ENCODE measurements around the gene SNRNP48.

The SNRNP48 gene, protein sequence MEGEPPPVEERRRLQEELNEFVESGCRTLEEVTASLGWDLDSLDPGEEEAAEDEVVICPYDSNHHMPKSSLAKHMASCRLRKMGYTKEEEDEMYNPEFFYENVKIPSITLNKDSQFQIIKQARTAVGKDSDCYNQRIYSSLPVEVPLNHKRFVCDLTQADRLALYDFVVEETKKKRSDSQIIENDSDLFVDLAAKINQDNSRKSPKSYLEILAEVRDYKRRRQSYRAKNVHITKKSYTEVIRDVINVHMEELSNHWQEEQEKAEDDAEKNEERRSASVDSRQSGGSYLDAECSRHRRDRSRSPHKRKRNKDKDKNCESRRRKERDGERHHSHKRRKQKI

DNA sequence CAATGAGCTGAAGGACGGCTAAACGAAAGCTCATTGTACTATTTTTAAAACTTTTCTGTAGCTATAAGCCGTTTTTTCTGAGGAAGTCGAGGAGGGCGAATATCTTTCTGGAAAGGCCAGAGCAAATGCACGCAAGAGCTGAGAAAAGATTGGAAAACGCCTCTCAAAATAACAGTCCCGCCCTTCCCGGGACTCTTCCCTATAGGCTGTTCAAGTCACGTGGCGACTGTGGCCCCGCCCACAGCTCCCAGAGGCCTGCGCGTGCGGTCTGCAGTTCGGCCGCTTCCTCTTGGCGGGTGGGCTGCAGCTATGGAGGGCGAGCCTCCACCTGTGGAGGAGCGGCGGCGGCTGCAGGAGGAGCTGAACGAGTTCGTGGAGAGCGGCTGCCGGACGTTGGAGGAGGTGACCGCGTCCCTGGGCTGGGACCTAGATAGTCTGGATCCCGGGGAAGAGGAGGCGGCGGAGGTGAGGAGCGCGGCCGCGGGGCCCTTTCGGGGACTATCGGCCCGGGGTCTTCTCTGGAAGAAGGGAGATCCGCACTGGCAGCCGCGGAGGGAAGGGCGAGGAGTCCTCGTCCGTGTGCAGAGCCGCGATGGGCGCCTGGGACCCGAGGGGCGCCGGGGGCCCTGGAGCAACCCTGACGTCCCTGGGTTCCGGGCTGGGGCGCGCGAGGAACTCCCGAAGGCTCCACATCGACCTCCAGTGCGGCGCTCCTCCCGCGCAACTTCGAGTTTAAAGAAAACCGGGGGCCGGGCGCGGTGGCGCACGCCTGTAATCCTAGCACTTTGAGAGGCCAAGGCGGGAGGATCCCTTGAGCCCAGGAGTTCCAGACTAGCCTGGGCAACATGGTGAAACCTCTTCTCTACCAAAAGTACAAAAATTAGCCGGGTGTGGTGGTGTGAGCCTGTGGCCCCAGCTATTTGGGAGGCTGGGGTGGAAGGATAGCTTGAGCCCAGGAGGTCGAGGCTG lies at the start of gene SNRNP48:
TSS of gene SNRNP48 (plus strand) at position 250 of the 969 bp plus-strand sequence. CDS start at position 310, 60 bp downstream.
- peak; percentile 84 to 88 for DNase-seq (ENCODE audit: low read depth in 2 of 2)

DNA sequence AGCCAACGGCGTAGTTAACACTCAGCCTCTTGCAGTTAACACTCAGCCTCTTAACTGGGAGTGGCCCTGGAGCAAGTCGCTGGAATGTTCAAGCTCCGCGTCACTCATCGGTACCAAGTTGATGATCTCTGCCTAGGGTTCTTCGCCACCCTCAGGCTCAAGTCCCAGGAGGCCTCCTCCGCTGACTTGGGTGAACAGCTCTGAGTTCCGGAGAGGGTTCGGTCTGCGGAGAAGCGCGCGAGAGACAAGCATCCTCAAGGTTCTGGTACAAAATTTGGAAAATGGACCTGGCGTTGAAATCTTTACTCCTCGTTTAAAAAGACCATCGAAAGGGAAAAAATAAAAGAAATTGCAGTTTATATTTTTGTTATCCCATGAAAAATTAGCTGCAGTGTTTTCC lies 49.4 kb upstream of the SNRNP48 start:
- DNase-seq (ENCODE audit: low read depth in 2 of 2), result no peak

GRCh38 chr6:7541175-7542064 lies 48.6 kb upstream of the SNRNP48 start, which contains the start of gene DSP:
TSS of gene DSP (plus strand) at chr6:7541671. CDS start at chr6:7541916, 245 bp downstream.
- DNase-seq (ENCODE audit: low read depth in 2 of 2), result no peak

DNA sequence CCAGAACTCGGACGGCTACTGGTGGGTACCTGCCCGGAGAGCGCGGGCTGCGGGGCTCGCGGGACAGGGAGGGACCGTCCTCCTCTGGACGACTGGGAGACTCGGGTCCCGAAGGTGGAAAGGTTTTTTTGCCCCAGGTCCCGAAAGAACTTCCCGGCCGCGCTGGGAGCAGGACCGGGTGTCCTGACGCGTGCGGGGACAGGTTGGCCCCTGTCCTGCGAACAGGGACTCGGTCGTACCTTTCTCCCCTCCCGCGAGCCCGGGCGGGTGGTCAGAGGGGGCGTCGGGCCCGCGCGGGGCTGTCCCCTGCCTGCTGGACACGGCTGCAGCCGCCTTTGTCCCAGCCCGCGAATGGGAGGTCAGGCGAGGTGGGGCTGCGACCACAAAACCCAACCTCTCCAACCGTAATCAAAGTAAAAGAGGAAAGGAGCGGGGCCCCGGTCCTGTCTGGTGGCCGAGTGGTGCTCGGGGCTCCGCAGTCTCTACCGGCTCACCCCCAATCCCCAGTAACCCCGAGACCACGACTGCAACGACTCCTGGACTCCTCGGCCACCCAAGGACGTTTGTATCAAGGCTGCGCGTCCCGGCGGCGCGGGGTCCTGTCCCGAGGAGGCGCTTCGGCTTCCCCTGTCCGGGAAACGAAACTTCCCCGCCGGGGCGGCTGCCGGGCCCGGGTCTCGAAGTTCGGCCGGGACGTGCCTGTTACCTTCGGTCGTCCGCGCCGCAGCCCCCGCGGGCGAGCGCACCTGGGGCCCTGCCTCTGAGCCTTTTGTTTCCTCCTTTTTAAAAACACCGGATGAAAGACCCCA lies 47.7 kb upstream of the SNRNP48 start:
- DNase-seq (ENCODE audit: low read depth in 2 of 2), result no peak

DNA sequence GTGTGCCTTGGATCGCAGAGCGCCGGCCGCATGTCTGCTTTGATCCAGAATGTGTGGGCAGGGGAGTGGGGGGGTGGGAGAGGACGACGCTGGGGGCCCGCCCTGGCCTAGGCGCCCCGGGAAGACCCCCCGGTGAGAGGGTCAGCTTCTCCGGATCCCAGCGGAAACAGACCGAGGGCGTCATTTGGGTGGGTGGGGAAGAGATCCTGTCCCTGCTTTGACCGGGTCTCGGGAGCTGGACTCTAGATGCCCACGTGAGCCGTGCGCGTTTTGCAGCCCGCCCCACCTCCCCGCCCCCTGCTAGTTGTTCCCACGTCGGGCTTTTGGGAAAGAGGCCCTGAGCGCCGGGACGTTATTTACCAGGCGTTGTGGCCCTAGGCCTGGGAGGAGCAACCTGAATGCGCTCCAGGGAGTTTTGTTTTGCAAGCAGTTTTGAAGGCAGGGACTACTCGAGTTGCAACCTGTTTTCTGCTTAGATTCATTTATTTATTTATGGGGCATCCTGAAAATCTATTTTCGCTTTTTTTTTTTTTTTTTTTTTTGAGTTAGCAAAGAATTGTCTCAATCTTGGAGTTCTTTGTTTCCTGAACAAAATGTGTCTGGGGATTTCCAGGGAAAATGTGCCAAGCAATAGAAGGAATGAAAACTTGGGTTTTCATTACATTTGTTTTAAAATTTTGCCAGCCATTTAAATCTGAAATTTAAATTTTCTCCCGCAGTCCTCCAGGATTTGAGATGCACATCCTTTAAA lies 46.9 kb upstream of the SNRNP48 start:
- no peak for DNase-seq (ENCODE audit: low read depth in 2 of 2)

DNA sequence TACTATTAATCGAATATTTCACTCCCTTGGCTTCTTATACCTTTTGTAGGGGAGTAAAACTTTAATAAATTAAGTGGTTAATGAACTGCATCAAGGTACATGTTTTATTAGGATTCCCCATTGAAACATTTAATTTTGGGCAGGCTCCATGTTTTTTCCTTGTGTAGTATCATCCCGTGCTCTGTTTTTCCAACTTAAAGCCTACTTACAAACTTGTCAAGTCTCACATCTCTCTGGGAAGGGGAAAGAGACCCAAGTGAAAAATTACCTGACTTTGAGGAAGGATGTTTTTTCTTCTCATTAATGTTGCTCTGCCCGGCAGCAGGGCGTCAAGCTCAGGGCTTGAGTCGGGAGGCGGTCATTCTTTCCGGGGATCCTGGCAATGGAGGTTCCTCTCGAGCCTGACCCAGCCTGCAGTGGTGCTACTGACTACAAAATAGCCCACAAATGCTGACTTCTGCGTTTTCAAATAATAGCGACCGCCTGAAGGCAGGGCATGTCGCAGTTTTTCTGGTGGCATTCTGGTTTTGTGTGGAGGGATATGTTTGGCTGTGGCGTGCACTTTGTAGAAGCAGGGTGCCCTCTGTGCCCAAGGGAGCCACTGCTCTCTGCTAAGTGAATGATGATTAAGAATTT lies 46.1 kb upstream of the SNRNP48 start:
- DNase-seq (ENCODE audit: low read depth in 2 of 2), result no peak

DNA sequence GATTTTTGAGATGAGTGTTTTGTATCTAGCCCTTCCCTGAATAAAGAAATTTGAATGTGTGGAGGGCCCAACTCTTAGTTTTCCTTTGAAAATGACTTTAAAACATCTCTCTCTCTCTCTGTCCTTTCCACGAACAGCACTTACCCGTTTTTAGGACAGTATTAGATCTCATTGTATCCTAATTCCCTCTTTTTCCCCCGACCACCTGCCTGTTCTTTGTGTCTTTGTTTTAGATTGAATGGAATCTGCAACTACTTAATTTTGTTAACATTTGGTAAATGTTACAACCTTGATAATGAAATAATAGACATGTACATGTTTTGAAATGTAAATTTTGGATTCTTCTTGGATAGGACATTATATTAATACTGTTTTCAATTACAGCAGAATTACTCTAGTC lies 45.4 kb upstream of the SNRNP48 start:
- no peak for DNase-seq (ENCODE audit: low read depth in 2 of 2)

GRCh38 chr6:7545316-7546019 lies 44.5 kb upstream of the SNRNP48 start:
- no peak for DNase-seq (ENCODE audit: low read depth in 2 of 2)

DNA sequence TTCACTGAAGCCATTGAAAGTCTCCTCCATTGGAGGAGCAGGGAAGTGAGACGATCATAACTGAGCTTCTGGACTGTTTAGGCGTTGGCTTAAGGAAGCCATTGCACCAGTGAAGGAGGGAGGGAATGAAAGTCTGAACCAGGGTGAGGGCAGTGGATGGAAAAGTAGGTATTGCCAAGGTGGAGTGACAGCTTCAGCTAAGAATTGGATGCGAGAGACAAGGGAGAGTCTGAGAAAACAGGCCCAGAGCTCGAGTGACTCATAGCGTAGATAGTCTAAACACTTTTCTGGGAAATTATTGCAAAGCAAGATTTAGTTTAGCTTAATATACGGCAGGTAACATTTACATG lies 44.0 kb upstream of the SNRNP48 start:
- DNase-seq (ENCODE audit: low read depth in 2 of 2), result no peak

GRCh38 chr6:7546383-7546782 lies 43.6 kb upstream of the SNRNP48 start:
- DNase-seq (ENCODE audit: low read depth in 2 of 2), result no peak

GRCh38 chr6:7546896-7547295 lies 43.1 kb upstream of the SNRNP48 start:
- no peak for DNase-seq (ENCODE audit: low read depth in 2 of 2)

DNA sequence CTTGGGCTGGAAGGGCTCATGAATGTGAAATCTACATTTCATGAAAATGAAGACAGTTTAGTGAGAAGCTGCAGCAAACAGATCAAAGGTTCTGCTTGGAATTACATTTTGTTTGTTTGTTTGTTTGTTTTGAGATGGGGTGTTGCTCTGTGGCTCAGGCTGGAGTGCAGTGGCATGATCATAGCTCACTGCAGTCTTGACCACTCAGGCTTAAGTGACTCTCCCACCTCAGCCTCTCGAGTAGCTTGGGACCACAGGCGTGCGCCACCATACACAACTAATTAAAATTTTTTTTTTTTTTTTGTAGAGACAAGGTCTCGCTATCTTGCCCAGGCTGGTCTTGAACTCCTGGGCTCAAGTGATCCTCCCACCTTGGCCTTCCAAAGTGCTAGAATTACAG lies 42.7 kb upstream of the SNRNP48 start:
- DNase-seq (ENCODE audit: low read depth in 2 of 2), result no peak

DNA sequence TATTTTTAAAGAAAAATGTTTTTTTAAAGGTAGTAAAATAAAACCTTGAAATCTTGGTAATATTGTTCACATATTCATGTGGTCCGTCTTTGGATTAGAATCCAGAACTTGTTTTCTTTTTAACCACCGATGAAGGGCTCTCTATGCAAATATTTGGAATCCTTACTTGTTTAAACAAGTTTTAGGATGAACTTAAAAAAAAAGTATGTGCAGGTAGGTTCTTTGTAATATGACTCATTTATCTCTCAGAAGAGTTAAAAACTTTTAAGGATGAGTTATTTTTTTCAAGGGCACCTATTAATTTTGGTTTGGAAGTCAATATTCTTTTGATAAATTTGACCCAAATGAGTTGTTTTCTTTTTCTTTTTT lies 39.6 kb upstream of the SNRNP48 start:
- DNase-seq (ENCODE audit: low read depth in 2 of 2), result no peak

DNA sequence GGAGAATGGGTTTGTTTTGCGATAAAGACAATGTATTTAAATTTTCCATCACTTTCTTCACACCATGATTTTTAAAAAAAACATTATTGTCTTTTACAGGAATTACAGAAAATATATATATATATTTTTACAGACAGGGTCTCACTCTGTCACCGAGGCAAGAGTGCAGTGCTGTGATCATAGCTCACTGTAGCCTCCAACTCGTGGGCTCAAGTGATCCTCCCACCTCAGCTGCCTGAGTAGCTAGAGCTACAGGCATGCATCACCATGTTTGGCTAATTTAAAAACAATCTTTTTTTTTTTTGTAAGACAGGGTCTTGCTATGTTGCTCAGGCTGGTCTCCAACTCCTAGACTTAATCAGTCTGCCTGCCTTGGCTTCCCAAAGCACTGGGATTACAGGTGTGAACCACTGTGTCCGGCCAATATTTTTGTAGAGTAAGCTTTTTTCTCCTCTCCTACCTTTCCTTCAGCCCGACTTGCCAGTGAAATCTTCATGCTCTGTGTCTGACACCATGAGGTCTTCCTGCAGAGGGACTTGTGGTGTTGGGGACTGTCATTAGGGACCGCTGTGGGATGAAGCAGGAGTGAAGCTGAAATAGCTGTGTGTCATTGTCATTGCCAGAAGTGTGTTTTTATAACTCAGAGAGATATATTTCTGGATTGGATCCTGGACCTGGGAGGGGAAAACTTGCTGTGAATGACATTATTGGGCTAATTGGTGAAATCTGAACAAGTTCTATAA lies 35.3 kb upstream of the SNRNP48 start:
- no peak for DNase-seq (ENCODE audit: low read depth in 2 of 2)

DNA sequence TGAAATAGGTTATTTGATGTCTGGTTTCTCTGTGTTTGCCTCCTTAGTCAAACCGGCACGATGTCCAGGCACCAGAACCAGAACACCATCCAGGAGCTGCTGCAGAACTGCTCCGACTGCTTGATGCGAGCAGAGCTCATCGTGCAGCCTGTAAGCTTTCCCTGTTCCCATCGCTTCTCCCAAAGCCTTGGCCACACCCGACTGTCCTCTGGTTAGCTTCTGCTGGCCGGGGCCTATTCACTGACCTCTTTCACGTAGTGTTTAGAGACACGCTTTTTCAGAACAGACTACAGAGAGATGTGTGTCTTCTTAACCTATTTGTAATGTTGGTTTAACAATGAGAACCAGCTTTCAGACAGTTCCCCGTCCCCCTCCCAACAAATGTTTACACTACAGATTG lies 34.3 kb upstream of the SNRNP48 start:
- DNase-seq (ENCODE audit: low read depth in 2 of 2), result no peak

DNA sequence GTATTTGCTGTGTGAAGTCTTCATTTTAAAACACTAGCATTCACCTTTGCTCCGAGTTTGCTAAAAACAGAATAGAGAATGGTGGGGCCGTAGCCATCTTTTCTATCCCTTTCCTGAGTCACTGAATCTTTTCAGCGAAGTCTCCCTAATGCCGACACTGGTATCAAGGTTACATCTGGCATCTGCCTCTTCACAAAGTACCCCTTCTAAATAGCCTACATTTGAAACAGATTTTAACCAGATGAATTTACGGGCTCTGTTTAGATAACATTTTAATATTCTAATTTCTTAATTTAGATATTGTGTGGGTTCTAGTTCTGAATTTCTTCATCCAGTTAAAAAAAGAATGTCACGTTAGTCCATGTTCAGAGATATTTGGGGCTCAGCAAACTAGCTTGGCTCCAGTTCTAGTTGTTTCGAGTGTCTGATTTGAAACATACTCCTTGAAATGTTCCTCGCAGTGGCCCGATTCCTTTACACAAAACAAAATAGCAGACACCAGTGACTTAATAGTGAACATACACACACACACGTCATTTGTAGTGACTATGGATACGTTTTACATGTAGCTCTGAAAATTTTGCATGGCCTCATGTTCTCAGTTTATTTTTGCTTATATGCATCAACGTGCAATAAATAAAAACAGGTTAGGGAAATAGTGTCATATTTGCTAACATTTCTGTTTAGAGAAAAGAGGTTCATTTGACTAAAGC lies 33.4 kb upstream of the SNRNP48 start:
- no peak for DNase-seq (ENCODE audit: low read depth in 2 of 2)

DNA sequence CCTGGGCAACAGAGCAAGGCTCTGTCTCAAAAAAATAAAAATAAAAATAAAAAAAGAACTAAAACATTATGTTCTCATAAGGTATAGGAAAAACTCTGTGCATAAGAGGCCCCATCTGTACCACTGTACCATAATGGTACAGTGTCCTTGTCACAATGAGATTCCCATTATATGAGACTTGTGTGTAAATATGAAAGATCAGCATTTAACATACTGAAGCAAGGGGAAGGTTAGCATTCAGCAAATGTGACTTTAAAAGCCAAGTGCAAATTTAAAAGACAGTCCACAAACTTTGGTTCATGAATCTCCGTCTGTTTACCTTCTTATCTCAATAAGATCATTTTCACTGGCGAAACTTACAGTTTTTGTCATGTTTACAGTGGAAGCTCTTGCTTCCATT lies 32.3 kb upstream of the SNRNP48 start:
- no peak for DNase-seq (ENCODE audit: low read depth in 2 of 2)

DNA sequence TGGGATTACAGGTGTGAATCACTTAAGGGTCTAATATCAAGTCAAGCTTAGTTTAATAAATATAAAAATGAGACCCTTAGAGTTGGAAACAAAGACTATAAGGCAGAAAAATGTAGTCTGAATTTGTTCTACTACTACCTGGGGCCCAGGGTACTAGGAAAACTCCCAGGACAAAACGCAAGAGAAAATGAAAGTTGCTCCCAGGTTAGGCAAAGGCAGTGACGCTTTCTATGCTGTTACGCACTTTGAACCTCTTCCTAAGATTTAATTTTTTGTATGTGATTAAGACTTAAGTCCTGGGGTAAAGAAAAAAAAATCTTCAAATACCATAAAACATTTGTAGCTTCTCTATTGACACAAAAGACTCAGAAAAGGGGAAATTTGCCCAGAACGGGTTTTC lies 31.2 kb upstream of the SNRNP48 start:
- no peak for DNase-seq (ENCODE audit: low read depth in 2 of 2)

All from stimulated activated CD8-positive, alpha-beta memory T cell treated with anti-CD3 and anti-CD28 coated beads, Interleukin-15, amount 100 ng/mL, for 48 hours (primary cell).